GM11168 (cell line): ENCODE measurements around the gene MTREX.

ENCODE experiments used
- in situ Hi-C: fragments of 300-500 bp; cut with MboI; formaldehyde crosslinking; loops from one replicate; pipeline ENCODE4 v1.12.0; 2022; ENCODE audit warnings: low sequenced_read_pairs; ENCODE audit not compliant: unreplicated experiment

The MTREX gene

GRCh38 chr5:55324006-55324405, 16.2 kb downstream of the MTREX start:
- in situ Hi-C loops = no loop called here

- in situ Hi-C loops = loop anchor here (25.0 kb wide), 1 partner anchor 362 kb away; no protein-coding TSS in a partner anchor
Observed at GRCh38 chr5:55324815-55325418, 17.1 kb downstream of the MTREX start.

- in situ Hi-C loops = loop anchor here (25.0 kb wide), 1 partner anchor 362 kb away; no protein-coding TSS in a partner anchor
Observed at GRCh38 chr5:55325621-55326020, 17.8 kb downstream of the MTREX start.

- in situ Hi-C loops = loop anchor here (25.0 kb wide), 1 partner anchor 360 kb away; no protein-coding TSS in a partner anchor
Observed at GRCh38 chr5:55327281-55327680, 19.5 kb downstream of the MTREX start.

GRCh38 chr5:55331321-55331720, 23.5 kb downstream of the MTREX start:
- in situ Hi-C loops = loop anchor here (25.0 kb wide), 1 partner anchor 356 kb away; no protein-coding TSS in a partner anchor

- in situ Hi-C loops = loop anchor here (25.0 kb wide), 1 partner anchor 354 kb away; no protein-coding TSS in a partner anchor
Observed at GRCh38 chr5:55333017-55333416, 25.2 kb downstream of the MTREX start.

GRCh38 chr5:55333811-55334210, 26.0 kb downstream of the MTREX start:
- in situ Hi-C loops = loop anchor here (25.0 kb wide), 1 partner anchor 353 kb away; no protein-coding TSS in a partner anchor

GRCh38 chr5:55338092-55338613, 30.4 kb downstream of the MTREX start:
- in situ Hi-C loops = loop anchor here (25.0 kb wide), 1 partner anchor 349 kb away; no protein-coding TSS in a partner anchor

GRCh38 chr5:55338810-55339243, 31.0 kb downstream of the MTREX start:
- in situ Hi-C loops = loop anchor here (25.0 kb wide), 1 partner anchor 348 kb away; no protein-coding TSS in a partner anchor

- in situ Hi-C loops = loop anchor here (25.0 kb wide), 1 partner anchor 344 kb away; no protein-coding TSS in a partner anchor
Observed at GRCh38 chr5:55343107-55343506, 35.3 kb downstream of the MTREX start.

GRCh38 chr5:55343609-55344008, 35.8 kb downstream of the MTREX start:
- in situ Hi-C loops = loop anchor here (25.0 kb wide), 1 partner anchor 344 kb away; no protein-coding TSS in a partner anchor

- in situ Hi-C loops = loop anchor here (25.0 kb wide), 1 partner anchor 343 kb away; no protein-coding TSS in a partner anchor
Observed at GRCh38 chr5:55344392-55344992, 36.7 kb downstream of the MTREX start.

- in situ Hi-C loops = loop anchor here (25.0 kb wide), 1 partner anchor 342 kb away; no protein-coding TSS in a partner anchor
Observed at GRCh38 chr5:55345327-55345726, 37.5 kb downstream of the MTREX start.

- in situ Hi-C loops = loop anchor here (25.0 kb wide), 1 partner anchor 340 kb away; no protein-coding TSS in a partner anchor
Observed at GRCh38 chr5:55347786-55348185, 40.0 kb downstream of the MTREX start.

GRCh38 chr5:55350754-55351153, 43.0 kb downstream of the MTREX start:
- in situ Hi-C loops = no loop called here

GRCh38 chr5:55356896-55357295, 49.1 kb downstream of the MTREX start:
- in situ Hi-C loops = no loop called here

GRCh38 chr5:55360190-55360589, 52.4 kb downstream of the MTREX start:
- in situ Hi-C loops = no loop called here

- in situ Hi-C loops = no loop called here
Observed at GRCh38 chr5:55363856-55364255, 56.1 kb downstream of the MTREX start.

- in situ Hi-C loops = no loop called here
Observed at GRCh38 chr5:55364537-55365055, 56.8 kb downstream of the MTREX start.

- in situ Hi-C loops = no loop called here
Observed at GRCh38 chr5:55370291-55370925, 62.6 kb downstream of the MTREX start.
